SK-N-DZ (cell line): Measurements from ENCODE around the gene SPATC1L.
"Not testable (repeated sequence)": the region's sequence is repeated elsewhere in the genome, so short reads cannot be mapped to it uniquely, and the experiment has no call there.

Experiments
- DNase-seq: peaks from one replicate; pipeline ENCODE4 v3.0.0-alpha.2; 2015; ENCODE audit warnings: low spot score

Gene SPATC1L

DNA sequence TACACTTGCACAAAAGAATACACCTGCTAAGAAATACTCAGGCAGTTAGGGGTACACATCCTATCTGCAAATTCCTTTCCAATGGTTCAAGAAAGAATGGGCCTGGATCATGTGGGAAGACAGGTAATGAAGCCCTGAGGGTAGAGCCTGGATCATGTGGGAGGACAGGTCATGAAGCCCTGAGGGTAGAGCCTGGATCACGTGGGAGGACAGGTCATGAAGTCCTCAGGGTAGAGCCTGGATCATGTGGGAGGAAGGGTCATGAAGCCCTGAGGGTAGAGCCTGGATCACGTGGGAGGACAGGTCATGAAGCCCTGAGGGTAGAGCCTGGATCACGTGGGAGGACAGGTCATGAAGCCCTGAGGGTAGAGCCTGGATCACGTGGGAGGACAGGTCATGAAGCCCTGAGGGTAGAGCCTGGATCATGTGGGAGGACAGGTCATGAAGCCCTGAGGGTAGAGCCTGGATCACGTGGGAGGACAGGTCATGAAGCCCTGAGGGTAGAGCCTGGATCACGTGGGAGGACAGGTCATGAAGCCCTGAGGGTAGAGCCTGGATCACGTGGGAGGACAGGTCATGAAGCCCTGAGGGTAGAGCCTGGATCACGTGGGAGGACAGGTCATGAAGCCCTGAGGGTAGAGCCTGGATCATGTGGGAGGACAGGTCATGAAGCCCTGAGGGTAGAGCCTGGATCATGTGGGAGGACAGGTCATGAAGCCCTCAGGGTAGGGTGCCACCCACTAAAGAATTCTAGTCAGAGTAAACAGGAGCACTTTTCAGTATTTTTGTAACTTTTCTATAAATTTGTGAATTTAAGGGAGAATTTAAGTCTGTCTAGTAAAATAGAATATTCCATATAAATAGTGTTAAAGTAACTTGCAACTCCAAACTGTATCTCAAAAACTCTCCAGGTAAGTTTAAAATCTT, 16.9 kb upstream of the SPATC1L start:
- DNase-seq, result not testable (repeated sequence)

DNA sequence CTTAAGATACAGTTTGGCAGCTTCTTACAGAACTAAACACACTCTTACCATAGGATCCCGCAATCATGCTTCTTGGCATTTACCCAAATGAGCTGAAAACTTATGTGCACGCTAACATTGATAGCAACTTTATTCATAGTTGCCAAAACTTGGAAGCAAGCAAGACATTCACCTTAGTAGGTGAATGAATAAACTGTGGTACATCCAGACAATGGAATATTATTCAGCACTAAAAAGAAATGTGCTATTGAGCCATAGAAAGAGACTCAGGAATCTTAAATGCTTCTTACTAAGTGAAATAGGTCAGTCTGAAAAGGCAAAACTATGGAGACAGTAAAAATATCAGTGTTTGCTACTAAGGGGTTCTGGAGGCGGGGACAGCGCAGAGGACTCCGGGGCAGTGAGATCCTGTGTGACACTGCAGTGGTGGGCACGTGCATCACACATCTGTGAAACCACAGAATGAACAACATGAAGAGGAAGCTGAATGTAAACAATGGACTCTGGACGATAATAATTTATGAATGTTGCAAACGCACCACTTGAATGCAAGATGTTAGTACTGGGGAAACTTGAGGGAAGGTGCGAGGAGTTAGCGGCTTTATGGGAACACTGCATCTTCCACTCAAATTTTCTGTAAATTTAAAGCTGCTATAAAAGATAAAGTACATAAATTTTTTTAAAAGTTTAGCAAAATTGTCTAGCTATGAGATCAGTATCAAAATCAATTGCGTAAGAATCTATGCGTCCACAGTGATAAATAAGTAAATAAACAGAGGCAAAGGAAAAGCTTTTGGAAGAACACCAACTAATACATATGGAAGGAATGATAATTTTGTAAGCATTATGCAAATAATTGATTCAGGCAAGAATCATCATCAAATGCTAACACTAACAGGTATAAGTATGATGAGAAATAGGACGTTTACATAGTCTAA, 15.4 kb upstream of the SPATC1L start:
- no peak for DNase-seq

DNA sequence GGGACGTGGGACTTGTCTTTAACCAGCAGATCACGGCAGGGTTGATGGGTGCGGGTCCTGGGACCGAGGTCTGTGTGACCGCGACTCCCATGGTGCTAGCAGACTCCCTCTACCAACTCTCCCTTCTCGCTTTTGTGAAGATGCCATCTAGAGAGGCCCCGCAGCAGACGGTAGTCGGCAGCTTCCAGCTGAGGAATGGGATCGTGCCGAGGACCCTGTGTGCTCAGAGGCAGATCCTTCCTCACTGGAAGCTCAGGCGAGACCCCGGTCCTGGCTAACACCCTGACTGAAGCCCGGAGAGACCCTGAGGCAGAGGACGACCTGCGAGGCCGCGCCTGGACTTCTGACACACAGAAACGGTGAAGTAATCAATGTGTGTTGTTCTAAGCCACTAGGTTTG, 12.5 kb upstream of the SPATC1L start:
- no peak for DNase-seq

DNA sequence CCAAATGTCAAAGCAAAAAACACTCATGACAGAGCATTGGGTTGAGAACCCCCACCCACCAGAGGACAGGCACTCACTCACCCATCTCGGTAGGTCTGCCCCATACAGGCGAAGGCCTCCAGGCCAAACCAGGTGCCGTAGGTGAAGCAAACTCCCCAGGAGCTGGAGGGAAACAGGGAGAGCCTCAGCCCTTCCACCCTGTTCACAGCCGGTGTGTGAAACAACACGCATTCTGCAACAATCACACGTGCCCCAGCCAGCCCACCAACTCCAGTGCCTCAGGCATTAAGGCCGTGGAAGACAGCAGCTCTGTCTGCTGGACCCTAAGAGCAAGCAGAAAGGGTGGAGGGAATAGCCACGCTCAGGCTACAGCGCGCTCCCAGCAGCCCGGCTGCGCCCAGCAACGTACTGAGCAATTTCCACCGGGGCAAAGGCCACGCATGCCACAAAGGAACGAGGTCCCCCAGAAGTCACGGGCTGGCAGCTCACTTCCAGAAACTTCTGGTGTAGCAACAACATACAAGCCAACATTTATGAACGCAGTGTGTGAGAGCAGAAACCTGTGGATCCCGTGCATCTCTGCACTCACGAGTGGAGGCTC, 11.4 kb upstream of the SPATC1L start:
- DNase-seq, result no peak

DNA sequence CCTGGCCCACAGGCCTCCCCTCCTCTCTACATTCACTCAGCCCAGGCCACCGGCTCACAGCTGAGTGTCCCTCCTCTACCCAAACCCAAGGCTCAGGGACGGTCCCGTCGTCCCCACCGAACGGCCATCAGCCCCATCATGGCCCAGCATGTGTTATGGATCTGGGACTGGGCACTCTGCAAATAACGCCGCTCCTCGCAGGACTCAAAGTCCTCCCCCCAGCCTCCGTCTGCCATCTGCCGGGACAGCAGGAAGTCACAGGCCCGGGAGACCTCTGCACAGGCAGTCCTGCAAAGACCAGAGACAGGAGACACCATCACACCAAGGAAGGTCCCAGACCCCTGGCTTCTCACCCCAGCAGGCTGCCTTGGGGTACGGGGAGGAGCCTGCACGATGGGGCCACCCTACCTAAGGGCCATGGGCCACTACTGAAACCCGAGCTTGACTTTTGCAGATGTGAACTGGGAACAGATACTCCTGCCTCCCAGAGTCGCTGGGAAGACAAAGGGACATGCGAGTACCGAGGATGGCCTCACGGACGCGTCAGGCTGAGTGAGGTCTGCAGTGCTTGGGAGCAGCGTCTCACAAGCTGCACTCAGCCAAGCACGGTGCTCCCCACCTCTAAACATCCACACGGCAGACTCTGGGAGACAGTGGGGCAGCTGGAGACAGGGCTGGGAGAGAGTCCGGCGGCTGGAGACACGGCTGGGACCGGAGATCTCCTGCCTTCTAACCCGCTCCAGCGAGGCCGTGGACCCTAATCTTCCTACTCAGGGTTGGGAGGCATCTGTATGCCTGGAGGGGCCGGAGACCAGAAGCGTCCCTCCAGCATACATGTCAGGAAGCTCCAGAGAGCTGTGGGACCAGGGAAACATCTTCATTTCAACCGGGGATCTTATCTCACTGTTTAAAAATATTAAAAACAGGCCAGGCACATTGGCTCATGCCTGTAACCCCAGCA, 10.4 kb upstream of the SPATC1L start:
- no peak for DNase-seq

- no peak for DNase-seq
These were observed 9.6 kb upstream of the SPATC1L start for GRCh38 chr21:46193829-46194373.

DNA sequence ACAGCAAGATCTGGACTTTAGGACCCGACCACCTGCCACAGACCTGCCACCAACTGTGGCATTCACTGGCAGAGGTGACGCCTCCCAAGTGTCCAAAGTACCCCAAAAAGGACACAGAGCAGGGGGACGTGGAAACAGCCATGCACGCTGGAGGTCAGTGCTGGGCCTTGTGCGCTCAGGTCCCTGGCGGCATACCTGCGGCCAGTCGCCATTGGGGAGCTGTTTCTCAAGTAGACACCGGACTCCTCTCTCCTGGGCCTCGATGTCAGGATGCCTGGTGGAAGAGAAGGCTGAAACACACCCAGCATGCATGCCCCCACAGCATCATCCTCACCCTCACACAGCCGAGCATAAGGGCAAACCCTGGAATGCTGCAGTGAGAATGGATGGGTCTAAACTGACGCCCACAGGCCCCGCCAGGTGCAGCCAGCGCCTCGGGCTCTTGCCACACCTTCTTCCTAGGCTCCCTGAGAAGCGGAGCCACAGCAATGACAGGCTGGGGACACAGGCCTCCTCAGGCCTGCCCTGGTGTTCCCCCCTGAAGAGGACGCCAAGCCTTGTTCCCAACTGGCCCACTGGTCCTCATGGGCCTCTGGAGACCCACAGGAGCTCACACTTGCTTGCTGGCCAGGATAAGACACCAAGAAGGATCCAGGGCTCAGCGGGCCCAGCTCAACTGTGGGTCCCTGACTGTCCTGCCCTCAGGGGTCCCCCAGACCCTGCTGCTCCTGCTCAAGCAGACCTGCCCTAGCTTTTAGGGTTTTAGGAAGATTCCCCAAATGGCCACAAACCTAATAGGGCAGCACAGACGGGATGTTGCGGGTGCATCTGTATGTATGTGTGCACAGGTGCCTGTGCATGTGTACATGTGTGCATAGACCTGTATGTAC, 7.7 kb upstream of the SPATC1L start:
- no peak for DNase-seq

- no peak for DNase-seq
These were observed 7.0 kb upstream of the SPATC1L start for GRCh38 chr21:46191257-46191685.

DNA sequence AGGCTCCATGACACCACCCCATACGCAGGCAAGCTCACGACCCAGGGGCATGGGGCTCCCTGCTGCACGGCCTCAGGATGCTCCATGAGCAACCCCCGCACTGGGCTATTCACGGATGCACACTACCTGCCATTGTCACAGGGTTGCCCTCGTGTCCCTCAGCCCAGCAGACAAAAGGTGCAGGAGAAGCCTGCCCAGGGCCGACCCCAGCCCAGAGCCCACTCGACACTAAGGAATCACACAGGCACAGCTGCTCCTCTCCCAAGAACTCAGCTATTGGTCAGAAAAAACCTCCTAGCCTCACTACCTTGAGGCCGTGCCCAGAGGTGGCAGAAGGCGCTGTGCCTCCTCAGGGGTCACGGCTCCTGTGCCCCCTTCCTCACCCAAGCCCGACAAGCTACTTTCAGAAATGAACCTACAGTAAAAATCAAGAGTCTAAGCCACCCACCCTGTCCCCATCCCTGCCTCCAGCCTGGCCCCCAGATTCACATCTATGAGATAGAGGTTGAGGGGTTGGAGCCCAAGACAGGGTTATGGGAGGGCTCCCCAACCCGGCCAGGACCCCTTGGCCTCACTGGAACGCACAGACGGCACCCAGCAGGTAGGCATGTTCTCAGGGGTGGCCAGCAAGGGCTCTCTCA, 6.4 kb upstream of the SPATC1L start:
- DNase-seq, result no peak

GRCh38 chr21:46189959-46190490, 5.8 kb upstream of the SPATC1L start:
- no peak for DNase-seq

DNA sequence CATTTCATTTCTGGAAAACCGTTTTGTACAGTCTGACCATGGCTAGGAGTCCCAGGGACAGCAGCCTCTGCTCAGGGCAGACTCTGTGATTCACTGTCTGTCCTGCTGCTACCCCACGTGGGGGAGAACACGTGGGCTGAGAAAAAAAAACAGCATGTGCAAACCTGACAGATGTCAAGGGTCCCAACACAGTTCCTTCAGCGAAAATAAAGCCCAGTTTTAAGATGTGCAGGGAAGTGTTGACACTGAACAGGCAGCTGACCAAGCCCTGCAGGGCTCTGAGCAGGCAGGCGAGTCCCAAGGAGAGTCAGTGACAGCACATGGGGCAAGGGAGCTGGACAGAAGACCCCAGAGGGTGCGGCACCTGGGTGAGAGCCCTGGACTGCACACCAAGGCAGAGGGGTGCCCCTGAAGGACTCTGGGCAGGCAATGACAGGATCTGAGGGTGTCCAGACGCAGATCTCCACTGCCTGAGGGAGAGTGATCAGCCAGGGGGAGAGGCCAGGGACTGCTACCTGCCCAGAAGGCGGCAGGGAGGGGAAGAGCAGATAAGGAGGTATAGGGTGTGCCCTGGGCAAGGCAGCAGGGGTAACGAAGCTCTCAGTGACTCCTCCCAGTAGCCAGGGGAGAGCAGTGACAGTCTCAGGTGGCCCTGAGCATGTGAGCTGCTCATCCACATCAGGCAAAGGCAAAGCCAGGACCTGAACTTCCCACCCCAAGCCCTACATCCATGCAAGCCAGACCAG, 5.1 kb upstream of the SPATC1L start:
- DNase-seq, result no peak

- no peak for DNase-seq
These were observed 4.3 kb upstream of the SPATC1L start for GRCh38 chr21:46188226-46189212.

- no peak for DNase-seq
These were observed 3.6 kb upstream of the SPATC1L start for GRCh38 chr21:46187814-46188213.

GRCh38 chr21:46187261-46187660, 3.0 kb upstream of the SPATC1L start:
- DNase-seq, result no peak

- DNase-seq, result no peak
These were observed 1.5 kb upstream of the SPATC1L start for GRCh38 chr21:46185716-46186115.
